Hair follicular keratinocyte (primary cell): ENCODE measurements around the gene KDELR3. TPM values are rescaled to one million over a fixed set of nuclear protein-coding genes. Genes with fewer than 3 reads are reported as not detected.

Experiments
- total RNA-seq: library from RNA; depleted of rRNA; stranded (reverse); fragments of >200 nt; gene quantifications from 2 replicates; pipeline ENCODE4 v1.2.3, GENCODE V29; 2015

Gene KDELR3
- total RNA-seq = 16.6 and 22.8 TPM in 2 replicates

GRCh38 chr22:38467904-38468442, at the start of gene KDELR3:
Gene KDELR3, plus strand, starts transcription at chr22:38468096. Its CDS starts 138 bp downstream, at chr22:38468234.

GRCh38 chr22:38455076-38455529, 12.8 kb upstream of the KDELR3 start, which contains the start of gene KCNJ4:
Gene KCNJ4, minus strand, starts transcription at chr22:38455199. Its CDS starts 27,067 bp downstream, at chr22:38428132.

GRCh38 chr22:38506118-38506962, 38.4 kb downstream of the KDELR3 start, which contains the start of gene DDX17:
Gene DDX17, minus strand, starts transcription at chr22:38506311.

Other genes starting within 250 kb of the KDELR3 start
- 52.1 and 55.1 TPM in 2 replicates for gene TMEM184B, start 195.1 kb upstream of the KDELR3 start, total RNA-seq
- 181 and 214 TPM in 2 replicates for gene CSNK1E, start 150.7 kb upstream of the KDELR3 start, total RNA-seq
- gene KCNJ4, start 12.9 kb upstream of the KDELR3 start, total RNA-seq = not detected in 2 replicates
- 107 and 159 TPM in 2 replicates for gene DDX17, start 38.2 kb downstream of the KDELR3 start, total RNA-seq
- 0.39 and 1.7 TPM in 2 replicates for gene DMC1, start 102.1 kb downstream of the KDELR3 start, total RNA-seq
- 0.16 TPM in 1 of 2 replicates, not detected in the other for gene FAM227A, start 188.3 kb downstream of the KDELR3 start, total RNA-seq
- gene CBY1, start 188.5 kb downstream of the KDELR3 start, total RNA-seq = 22.9 and 24.1 TPM in 2 replicates
- gene TOMM22, start 213.9 kb downstream of the KDELR3 start, total RNA-seq = 57.6 and 109 TPM in 2 replicates
- 42.0 and 86.2 TPM in 2 replicates for gene JOSD1, start 232.8 kb downstream of the KDELR3 start, total RNA-seq
- 23.8 and 33.0 TPM in 2 replicates for gene GTPBP1, start 237.8 kb downstream of the KDELR3 start, total RNA-seq